Small intestine (tissue), 7 donors: ENCODE results near the gene PRKCI. TPM values are rescaled to one million over a fixed set of nuclear protein-coding genes. Genes with fewer than 3 reads are reported as not detected.

Experiments used
- DNase-seq, 2 donors: peaks; one replicate each; pipeline versions ENCODE4 v3.0.0 to v3.0.0-alpha.2; 2013
- FAIRE-seq: peaks from 2 replicates; lab custom pipeline; 2012; peaks lifted over from hg19 to GRCh38; lab: Jason Lieb, UNC
- H3K27ac ChIP-seq, 3 donors: one replicate each; pipeline ENCODE4 v1.5.1; 2013; ENCODE audit warnings: low read length in 2 of 3, mild to moderate bottlenecking in 2 of 3, control low read depth in 1 of 3, inconsistent platforms in 1 of 3, low read depth in 1 of 3, moderate library complexity in 1 of 3
- H3K27me3 ChIP-seq, 3 donors: one replicate each; pipeline ENCODE4 v1.6.1; 2013; ENCODE audit warnings: low read length in 3 of 3, inconsistent platforms in 1 of 3; ENCODE audit not compliant: control insufficient read depth in 3 of 3, insufficient read depth in 3 of 3
- H3K36me3 ChIP-seq, 3 donors: one replicate each; pipeline ENCODE4 v1.6.1; 2013; ENCODE audit warnings: low read length in 3 of 3, inconsistent platforms in 1 of 3, low read depth in 1 of 3, mild to moderate bottlenecking in 1 of 3, moderate library complexity in 1 of 3; ENCODE audit not compliant: control insufficient read depth in 3 of 3, insufficient read depth in 2 of 3
- H3K4me1 ChIP-seq, 3 donors: one replicate each; pipeline ENCODE4 v1.6.1; 2013; ENCODE audit warnings: low read length in 2 of 3, inconsistent platforms in 1 of 3, low read depth in 1 of 3, mild to moderate bottlenecking in 1 of 3, moderate library complexity in 1 of 3; ENCODE audit not compliant: control insufficient read depth in 3 of 3, insufficient read depth in 2 of 3
- H3K4me3 ChIP-seq, 3 donors: one replicate each; pipeline ENCODE4 v1.5.1; 2013; ENCODE audit warnings: low read length in 3 of 3, control low read depth in 1 of 3, inconsistent platforms in 1 of 3, low read depth in 1 of 3, mild to moderate bottlenecking in 1 of 3, moderate library complexity in 1 of 3
- H3K9me3 ChIP-seq, 2 donors: one replicate each; pipeline ENCODE4 v1.6.1; 2013; ENCODE audit warnings: low read depth in 1 of 2, low read length in 1 of 2; ENCODE audit not compliant: control insufficient read depth in 2 of 2, insufficient read depth in 1 of 2
- WGBS, 3 donors: extraction: QIAGEN DNeasy Blood & Tissue Kit; methylation state at CpG; one replicate each; pipeline ENCODE4 v1.1.7; 2013; 5-methylcytosine and 5-hydroxymethylcytosine counted together
- polyA plus RNA-seq, 4 donors: library from polyadenylated mRNA; stranded (reverse) in 3 of 4; unstranded in 1 of 4; fragments of 200-250 nt in 3 of 4; fragments of 120-200 nt in 1 of 4; gene quantifications; one replicate each; pipeline versions ENCODE4 v1.2.1 to v1.2.3, GENCODE V29; 2013
- donor health status: healthy with polysubstance abuse.
- donor health status: control.
- donor health status: control.
- donor health status: Bipolar disorder and iron deficiency.
- donor health status: healthy.

Gene PRKCI
- polyA plus RNA-seq, 4 donors, result 13.2 to 28.2 (median 14.7) TPM

GRCh38 chr3:170278627-170279026 lies 56.4 kb downstream of the PRKCI start:
- Histone ChIP-seq H3K27me3 (no peaks in the 10 kb centered on the region), H3K27ac (peak overlapping the region in 1 of 3 donors; percentile 8), H3K36me3 (peaks cover 3 to 31% (median 4%) of the 10 kb centered on the region in 3 donors), H3K9me3 (no peaks in the 10 kb centered on the region), H3K4me1 (peaks cover 0 to 4% (median 0%) of the 10 kb centered on the region in 3 donors), H3K4me3 (no peak overlapping the region)
- DNase-seq (peak in 1 of 2 donors; percentile 24), FAIRE-seq (no peak)
- 26 to 57% (median 45%) methylated on average over 1 of the region's 1 CpG for WGBS, 3 donors

GRCh38 chr3:170290194-170290593 lies 68.0 kb downstream of the PRKCI start:
- DNase-seq (no peak), FAIRE-seq (no peak)
- 92 to 99% (median 94%) methylated on average over 2 of the region's 2 CpGs for WGBS, 3 donors
- H3K27ac ChIP-seq, result no peak overlapping the region
- H3K36me3 ChIP-seq, result peaks cover 2 to 31% (median 3%) of the 10 kb centered on the region in 3 donors
- H3K9me3 ChIP-seq, result no peaks in the 10 kb centered on the region
- no peaks in the 10 kb centered on the region for H3K27me3 ChIP-seq
- no peaks in the 10 kb centered on the region for H3K4me1 ChIP-seq
- no peak overlapping the region for H3K4me3 ChIP-seq

- Histone ChIP-seq H3K9me3 (no peaks in the 10 kb centered on the region), H3K27ac (no peak overlapping the region), H3K4me1 (no peaks in the 10 kb centered on the region), H3K36me3 (peaks cover 3 to 30% (median 4%) of the 10 kb centered on the region in 3 donors), H3K27me3 (no peaks in the 10 kb centered on the region), H3K4me3 (no peak overlapping the region)
- DNase-seq, result no peak
- 94 to 97% (median 95%) methylated on average over 8 of the region's 8 CpGs for WGBS, 3 donors
- no peak for FAIRE-seq
Measured at GRCh38 chr3:170295586-170295985, 73.4 kb downstream of the PRKCI start.

- no peaks in the 10 kb centered on the region for H3K4me1 ChIP-seq
Measured at GRCh38 chr3:170296703-170297102, 74.5 kb downstream of the PRKCI start.

GRCh38 chr3:170301405-170301804 lies 79.2 kb downstream of the PRKCI start:
- 35 to 46% (median 42%) methylated on average over 3 of the region's 3 CpGs for WGBS, 3 donors
- FAIRE-seq (no peak), DNase-seq (no peak)
- Histone ChIP-seq H3K4me1 (no peaks in the 10 kb centered on the region), H3K9me3 (no peaks in the 10 kb centered on the region), H3K4me3 (no peak overlapping the region), H3K36me3 (peaks cover 2 to 23% (median 3%) of the 10 kb centered on the region in 3 donors), H3K27ac (no peak overlapping the region), H3K27me3 (no peaks in the 10 kb centered on the region)

More at GRCh38 chr3:170296703-170297102, 74.5 kb downstream of the PRKCI start:
- Histone ChIP-seq H3K9me3 (no peaks in the 10 kb centered on the region), H3K27me3 (no peaks in the 10 kb centered on the region), H3K36me3 (peaks cover 4 to 27% (median 5%) of the 10 kb centered on the region in 3 donors), H3K4me3 (no peak overlapping the region), H3K27ac (no peak overlapping the region)
- FAIRE-seq, result no peak
- no peak for DNase-seq

- Histone ChIP-seq H3K36me3 (peaks cover 2 to 23% (median 3%) of the 10 kb centered on the region in 3 donors), H3K27ac (no peak overlapping the region), H3K4me1 (no peaks in the 10 kb centered on the region), H3K9me3 (no peaks in the 10 kb centered on the region), H3K27me3 (no peaks in the 10 kb centered on the region), H3K4me3 (no peak overlapping the region)
- DNase-seq (no peak), FAIRE-seq (no peak)
- 98 to 100% (median 100%) methylated on average over 1 of the region's 1 CpG for WGBS, 3 donors
Measured at GRCh38 chr3:170302008-170302407, 79.8 kb downstream of the PRKCI start.

- WGBS, 3 donors, result 97 to 98% (median 98%) methylated on average over 2 of the region's 2 CpGs
- no peak overlapping the region for H3K27ac ChIP-seq
- FAIRE-seq, result no peak
- no peaks in the 10 kb centered on the region for H3K27me3 ChIP-seq
- no peak overlapping the region for H3K4me3 ChIP-seq
- H3K4me1 ChIP-seq, result peaks cover 0 to 4% (median 0%) of the 10 kb centered on the region in 3 donors
- DNase-seq, result no peak
- H3K9me3 ChIP-seq, result peaks cover 0 to 6% of the 10 kb centered on the region in 2 donors
- H3K36me3 ChIP-seq, result peaks cover 0 to 6% (median 2%) of the 10 kb centered on the region in 3 donors
Measured at GRCh38 chr3:170306015-170306414, 83.8 kb downstream of the PRKCI start.

- peaks cover 0 to 6% of the 10 kb centered on the region in 2 donors for H3K9me3 ChIP-seq
- WGBS, 3 donors, result 60 to 75% (median 73%) methylated on average over 11 of the region's 11 CpGs
- FAIRE-seq (no peak), DNase-seq (peak in 1 of 2 donors; percentile 37)
- peaks cover 0 to 4% (median 0%) of the 10 kb centered on the region in 3 donors for H3K4me1 ChIP-seq
- peaks cover 0 to 6% (median 2%) of the 10 kb centered on the region in 3 donors for H3K36me3 ChIP-seq
- no peaks in the 10 kb centered on the region for H3K27me3 ChIP-seq
- no peak overlapping the region for H3K4me3 ChIP-seq
- H3K27ac ChIP-seq, result no peak overlapping the region
Measured at GRCh38 chr3:170307671-170308405, 85.6 kb downstream of the PRKCI start.
